Mesothelial cell of epicardium (in vitro differentiated cells): Measurements from ENCODE around the gene MAPK4. TPM values are rescaled to one million over a fixed set of nuclear protein-coding genes. Genes with fewer than 3 reads are reported as not detected.

ENCODE experiments used
- DNase-seq, 2 experiments: peaks; one replicate each; pipeline ENCODE4 v3.0.0; 2021; ENCODE audit warnings: low spot score in 2 of 2; ENCODE audit not compliant: unreplicated experiment in 2 of 2
- H3K27ac Mint-ChIP-seq: 2 replicates; pipeline ENCODE4 v1.8.0; 2021; ENCODE audit warnings: mixed read lengths
- H3K27me3 Mint-ChIP-seq: 2 replicates; pipeline ENCODE4 v1.8.0; 2021; ENCODE audit warnings: low read depth, mixed read lengths
- H3K36me3 Mint-ChIP-seq: 2 replicates; pipeline ENCODE4 v1.8.0; 2021; ENCODE audit warnings: mixed read lengths
- H3K4me1 Mint-ChIP-seq: 2 replicates; pipeline ENCODE4 v1.8.0; 2021; ENCODE audit warnings: mixed read lengths
- H3K4me3 Mint-ChIP-seq: 2 replicates; pipeline ENCODE4 v1.8.0; 2021; ENCODE audit warnings: mild to moderate bottlenecking, moderate library complexity, mixed read lengths
- H3K9me3 Mint-ChIP-seq: 2 replicates; pipeline ENCODE4 v1.8.0; 2021; ENCODE audit warnings: mixed read lengths
- CTCF ChIP-seq: fragments of 200-600 bp; sonication (generic); IDR thresholded peaks from one replicate; pipeline ENCODE4 v1.5.0; 2021; ENCODE audit warnings: antibody characterized with exemption; ENCODE audit not compliant: unreplicated experiment
- total RNA-seq: library from RNA; stranded (reverse); gene quantifications from 3 replicates; pipeline ENCODE4 v1.2.1, GENCODE V29; 2021

The MAPK4 gene
- total RNA-seq, 1 donor from 2014 or later, result 6.3 TPM

- DNase-seq, result no peak
- TF ChIP-seq CTCF, result no peak
- Mint-ChIP-seq H3K27ac (no peak overlapping the region), H3K36me3 (no peaks in the 10 kb centered on the region), H3K4me1 (no peaks in the 10 kb centered on the region), H3K27me3 (peaks cover 2% of the 10 kb centered on the region), H3K4me3 (no peak overlapping the region), H3K9me3 (no peaks in the 10 kb centered on the region)
These were observed 134.3 kb downstream of the MAPK4 start for GRCh38 chr18:50694147-50694546.

GRCh38 chr18:50695431-50696176 is 135.7 kb downstream of the MAPK4 start:
- Mint-ChIP-seq H3K4me1 (no peaks in the 10 kb centered on the region), H3K27me3 (peaks cover 2% of the 10 kb centered on the region), H3K9me3 (no peaks in the 10 kb centered on the region), H3K4me3 (no peak overlapping the region), H3K27ac (no peak overlapping the region), H3K36me3 (no peaks in the 10 kb centered on the region)
- DNase-seq, result no peak
- TF ChIP-seq CTCF, result no peak

GRCh38 chr18:50696436-50696835 is 136.5 kb downstream of the MAPK4 start:
- Mint-ChIP-seq H3K27ac (no peak overlapping the region), H3K4me1 (no peaks in the 10 kb centered on the region), H3K27me3 (peaks cover 2% of the 10 kb centered on the region), H3K36me3 (no peaks in the 10 kb centered on the region), H3K4me3 (no peak overlapping the region), H3K9me3 (no peaks in the 10 kb centered on the region)
- no peak for DNase-seq
- TF ChIP-seq CTCF, result no peak

GRCh38 chr18:50696929-50697328 is 137.0 kb downstream of the MAPK4 start:
- no peak for DNase-seq
- no peak for TF ChIP-seq CTCF
- H3K27me3 Mint-ChIP-seq, result peaks cover 2% of the 10 kb centered on the region
- H3K4me3 Mint-ChIP-seq, result no peak overlapping the region
- no peak overlapping the region for H3K27ac Mint-ChIP-seq
- H3K4me1 Mint-ChIP-seq, result no peaks in the 10 kb centered on the region
- H3K9me3 Mint-ChIP-seq, result no peaks in the 10 kb centered on the region
- H3K36me3 Mint-ChIP-seq, result no peaks in the 10 kb centered on the region

GRCh38 chr18:50697509-50697908 is 137.6 kb downstream of the MAPK4 start:
- Mint-ChIP-seq H3K4me1 (no peaks in the 10 kb centered on the region), H3K36me3 (no peaks in the 10 kb centered on the region), H3K27me3 (peaks cover 2% of the 10 kb centered on the region), H3K27ac (no peak overlapping the region), H3K4me3 (no peak overlapping the region), H3K9me3 (no peaks in the 10 kb centered on the region)
- TF ChIP-seq CTCF, result no peak
- no peak for DNase-seq
